SKM-1 (cell line): ENCODE results near the gene SCUBE3.
A peak's percentile ranks its signal among the peaks of the same experiment; 100 is the strongest.

Experiments
- DNase-seq: peaks from one replicate; lab custom pipeline; 2025; ENCODE audit not compliant: unreplicated experiment; lab: John Stamatoyannopoulos, UW

The SCUBE3 gene

GRCh38 chr6:35209081-35209480, 4.7 kb upstream of the SCUBE3 start:
- no peak for DNase-seq

GRCh38 chr6:35209622-35210247, 4.0 kb upstream of the SCUBE3 start:
- DNase-seq, result no peak

- no peak for DNase-seq
These were observed 411 bp upstream of the SCUBE3 start for GRCh38 chr6:35213298-35213791.

- DNase-seq, result no peak
These were observed 1.3 kb downstream of the SCUBE3 start for GRCh38 chr6:35214869-35215664.

- no peak for DNase-seq
These were observed 2.1 kb downstream of the SCUBE3 start for GRCh38 chr6:35215665-35216411.

- no peak for DNase-seq
These were observed 2.6 kb downstream of the SCUBE3 start for GRCh38 chr6:35216412-35216732.

GRCh38 chr6:35216851-35217811, 3.4 kb downstream of the SCUBE3 start:
- no peak for DNase-seq

GRCh38 chr6:35218021-35218420, 4.3 kb downstream of the SCUBE3 start:
- no peak for DNase-seq

- no peak for DNase-seq
These were observed 4.7 kb downstream of the SCUBE3 start for GRCh38 chr6:35218456-35218855.

- no peak for DNase-seq
These were observed 6.0 kb downstream of the SCUBE3 start for GRCh38 chr6:35219683-35220326.

- no peak for DNase-seq
These were observed 7.0 kb downstream of the SCUBE3 start for GRCh38 chr6:35220711-35221110.

- no peak for DNase-seq
These were observed 9.6 kb downstream of the SCUBE3 start for GRCh38 chr6:35223396-35223795.

GRCh38 chr6:35224720-35225119, 11.0 kb downstream of the SCUBE3 start:
- DNase-seq, result peak; percentile 27

GRCh38 chr6:35228481-35228880, 14.7 kb downstream of the SCUBE3 start:
- no peak for DNase-seq

GRCh38 chr6:35229304-35229703, 15.5 kb downstream of the SCUBE3 start:
- DNase-seq, result no peak

- DNase-seq, result no peak
These were observed 16.7 kb downstream of the SCUBE3 start for GRCh38 chr6:35230498-35230897.

- DNase-seq, result no peak
These were observed 17.2 kb downstream of the SCUBE3 start for GRCh38 chr6:35230950-35231349.

- no peak for DNase-seq
These were observed 17.8 kb downstream of the SCUBE3 start for GRCh38 chr6:35231563-35231962.

GRCh38 chr6:35234901-35235300, 21.1 kb downstream of the SCUBE3 start:
- DNase-seq, result no peak

GRCh38 chr6:35236223-35236622, 22.5 kb downstream of the SCUBE3 start:
- no peak for DNase-seq
